Activated naive CD8-positive, alpha-beta T cell treated with anti-CD3 and anti-CD28 coated beads, Interleukin-2, amount 10 ng/mL, durations not matched to agents 7 days and 5 days (primary cell): Measurements from ENCODE around the gene PON1. TPM values are rescaled to one million over a fixed set of nuclear protein-coding genes. Genes with fewer than 3 reads are reported as not detected.

Source experiments
- ATAC-seq: fragments of 150-1000 bp; cut with Tn5 transposase; one replicate; pipeline ENCODE4 v1.10.0; 2021; ENCODE audit warnings: low read depth, moderate library complexity
- POLR2A ChIA-PET: fragments of 350-600 bp; sonication (Branson Sonifier 250); formaldehyde crosslinking; loops from one replicate; lab custom pipeline; 2021; ENCODE audit warnings: antibody characterized with exemption; lab: Charles Lee
- DNase-seq: peaks from one replicate; pipeline ENCODE4 v3.0.0; 2021
- H3K27ac Mint-ChIP-seq: one replicate; pipeline ENCODE4 v1.8.0; 2022; ENCODE audit warnings: mild to moderate bottlenecking, mixed read lengths
- H3K27me3 Mint-ChIP-seq: one replicate; pipeline ENCODE4 v1.8.0; 2022; ENCODE audit warnings: mild to moderate bottlenecking, moderate library complexity, mixed read lengths
- H3K36me3 Mint-ChIP-seq: one replicate; pipeline ENCODE4 v1.8.0; 2021; ENCODE audit warnings: mild to moderate bottlenecking, mixed read lengths
- H3K4me1 Mint-ChIP-seq: one replicate; pipeline ENCODE4 v1.8.0; 2021; ENCODE audit warnings: mixed read lengths
- H3K4me3 Mint-ChIP-seq: one replicate; pipeline ENCODE4 v1.8.0; 2022; ENCODE audit warnings: mild to moderate bottlenecking, moderate library complexity, mixed read lengths
- H3K9me3 Mint-ChIP-seq: one replicate; pipeline ENCODE4 v1.8.0; 2021; ENCODE audit warnings: mixed read lengths
- total RNA-seq, 2 experiments: library from RNA; stranded (reverse); gene quantifications; one replicate each; pipeline ENCODE4 v1.2.3, GENCODE V29; 2021

The PON1 gene
- total RNA-seq, 2 experiments from 2014 or later: not detected

DNA sequence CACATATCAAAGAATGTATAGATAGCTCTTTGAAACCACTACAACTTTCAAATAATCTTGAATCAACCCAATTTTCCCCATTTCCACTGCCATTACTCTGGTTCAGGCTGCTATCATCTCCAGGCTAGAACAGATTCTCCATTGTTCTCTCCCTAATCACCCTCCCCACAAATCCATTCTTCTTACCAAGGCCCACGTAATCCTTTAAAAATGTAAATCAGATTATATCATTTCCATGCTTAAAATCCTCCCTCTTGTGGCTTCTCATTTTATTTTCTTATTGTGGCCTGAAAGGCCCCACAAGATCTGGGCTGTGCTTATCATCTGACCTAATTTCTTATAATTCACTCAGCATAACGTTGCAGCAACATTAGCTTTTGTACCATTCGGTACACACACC, 3.0 kb upstream of the PON1 start:
- no peak overlapping the region for H3K27ac Mint-ChIP-seq
- POLR2A ChIA-PET: no interaction called here
- DNase-seq: no peak
- peaks cover 1% of the 10 kb centered on the region for H3K36me3 Mint-ChIP-seq
- H3K4me1 Mint-ChIP-seq: peaks cover 19% of the 10 kb centered on the region
- peaks cover 6% of the 10 kb centered on the region for H3K27me3 Mint-ChIP-seq
- no peak for ATAC-seq
- H3K9me3 Mint-ChIP-seq: peaks cover 7% of the 10 kb centered on the region
- H3K4me3 Mint-ChIP-seq: no peak overlapping the region

DNA sequence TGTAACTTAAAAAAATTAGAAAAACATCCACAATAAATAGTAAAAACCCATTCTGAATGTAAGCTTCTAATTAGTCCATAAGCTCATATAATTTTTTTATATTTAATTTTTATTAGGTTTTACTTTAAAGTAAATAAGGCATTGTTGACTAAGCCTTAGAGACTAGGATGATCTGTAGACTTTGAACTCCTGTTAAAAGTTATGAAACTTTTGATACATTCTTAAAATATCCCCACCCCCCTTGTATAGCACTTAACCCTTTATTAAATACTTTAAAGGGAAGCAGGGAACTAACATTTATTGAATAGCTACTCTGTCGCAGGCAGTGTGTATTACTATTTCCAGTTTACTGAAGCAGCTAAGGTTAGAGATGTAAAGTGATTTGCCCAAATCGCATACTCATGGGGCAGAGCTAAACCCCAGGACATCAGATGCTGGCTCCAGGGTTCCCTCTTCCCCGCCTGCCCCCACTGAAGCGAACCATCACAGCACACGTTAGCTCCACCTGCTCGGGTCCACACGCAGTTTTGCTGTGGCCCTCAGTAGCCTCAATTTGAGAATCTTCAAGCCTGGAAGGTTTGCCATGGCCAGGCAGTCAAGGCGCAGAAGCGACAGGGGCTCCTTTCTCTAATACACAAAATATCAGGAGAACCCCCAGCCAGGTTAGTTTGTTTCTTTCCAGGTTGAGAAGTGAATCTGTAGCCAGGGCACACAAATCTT, 762 bp downstream of the PON1 start:
- POLR2A ChIA-PET: no interaction called here
- H3K4me1 Mint-ChIP-seq: peaks cover 8% of the 10 kb centered on the region
- H3K27ac Mint-ChIP-seq: no peak overlapping the region
- no peaks in the 10 kb centered on the region for H3K36me3 Mint-ChIP-seq
- no peak for DNase-seq
- no peak for ATAC-seq
- H3K27me3 Mint-ChIP-seq: peaks cover 6% of the 10 kb centered on the region
- H3K9me3 Mint-ChIP-seq: peaks cover 7% of the 10 kb centered on the region
- no peak overlapping the region for H3K4me3 Mint-ChIP-seq

DNA sequence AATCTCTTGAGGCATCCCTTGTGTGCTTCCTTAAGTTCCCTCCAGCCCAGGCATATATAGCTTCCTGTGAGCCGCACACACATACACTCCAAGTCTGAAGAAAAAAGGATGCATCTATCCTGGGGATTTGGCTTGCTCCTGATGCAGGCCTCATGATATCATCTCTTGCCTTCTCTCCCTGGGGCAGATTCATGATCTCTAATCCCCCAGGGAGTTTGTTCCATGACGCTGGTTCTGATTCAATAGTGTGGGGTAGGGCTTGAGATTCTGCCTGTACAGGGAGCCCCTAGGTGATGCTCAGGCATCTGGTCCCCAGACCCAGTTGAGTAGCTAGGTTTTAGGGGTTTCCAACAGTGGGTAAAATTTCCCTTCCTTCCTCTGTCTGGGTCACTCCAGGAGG, 1.5 kb downstream of the PON1 start:
- H3K4me1 Mint-ChIP-seq: peaks cover 8% of the 10 kb centered on the region
- DNase-seq (no peak), ATAC-seq (no peak)
- peaks cover 6% of the 10 kb centered on the region for H3K27me3 Mint-ChIP-seq
- no peaks in the 10 kb centered on the region for H3K36me3 Mint-ChIP-seq
- no peak overlapping the region for H3K4me3 Mint-ChIP-seq
- peaks cover 7% of the 10 kb centered on the region for H3K9me3 Mint-ChIP-seq
- H3K27ac Mint-ChIP-seq: no peak overlapping the region
- POLR2A ChIA-PET: no interaction called here

DNA sequence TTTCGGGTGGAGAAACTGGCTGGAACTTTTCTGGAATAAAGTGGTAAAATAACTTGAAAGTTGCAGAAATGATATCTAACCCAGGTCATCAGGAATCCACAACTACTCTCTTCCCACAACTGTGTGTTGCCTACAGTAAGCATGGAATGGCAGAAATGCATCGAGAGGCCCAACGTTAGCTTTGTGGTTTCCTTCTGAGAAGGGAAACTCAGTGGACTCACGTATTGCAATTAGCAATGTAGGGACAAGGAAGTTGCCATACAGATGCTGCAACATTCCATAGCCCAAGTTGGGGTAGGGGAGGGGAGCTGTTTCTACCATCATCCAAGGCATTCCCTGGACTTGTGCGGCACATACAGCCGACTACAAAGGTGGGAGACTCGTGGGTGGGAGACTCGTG, 1.9 kb downstream of the PON1 start:
- ATAC-seq: no peak
- Mint-ChIP-seq H3K27ac (no peak overlapping the region), H3K4me1 (peaks cover 8% of the 10 kb centered on the region), H3K4me3 (no peak overlapping the region), H3K27me3 (peaks cover 6% of the 10 kb centered on the region), H3K36me3 (no peaks in the 10 kb centered on the region), H3K9me3 (peaks cover 4% of the 10 kb centered on the region)
- POLR2A ChIA-PET: no interaction called here
- DNase-seq: no peak

DNA sequence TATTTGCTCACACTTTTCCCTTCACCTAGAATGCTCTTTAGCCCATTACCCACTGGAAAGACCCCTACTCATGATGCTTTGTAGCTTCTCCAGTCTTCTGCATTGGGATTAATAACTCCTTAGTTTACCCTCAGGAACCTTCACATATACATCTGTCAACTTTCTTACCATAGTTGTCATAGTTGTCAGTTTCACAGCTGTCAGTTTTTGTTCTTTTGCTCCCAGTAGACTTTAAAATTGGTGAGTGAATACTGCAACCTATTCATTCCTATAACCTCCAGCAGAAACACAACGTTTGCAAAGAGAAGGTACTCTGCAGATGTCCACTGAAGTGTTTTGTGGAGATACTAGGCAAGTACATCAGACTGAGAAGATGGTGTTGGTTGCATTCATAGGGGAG, 2.6 kb downstream of the PON1 start:
- H3K4me1 Mint-ChIP-seq: peaks cover 8% of the 10 kb centered on the region
- no peaks in the 10 kb centered on the region for H3K36me3 Mint-ChIP-seq
- POLR2A ChIA-PET: no interaction called here
- no peak overlapping the region for H3K27ac Mint-ChIP-seq
- no peak for DNase-seq
- ATAC-seq: no peak
- no peak overlapping the region for H3K4me3 Mint-ChIP-seq
- peaks cover 4% of the 10 kb centered on the region for H3K9me3 Mint-ChIP-seq
- H3K27me3 Mint-ChIP-seq: peaks cover 6% of the 10 kb centered on the region

DNA sequence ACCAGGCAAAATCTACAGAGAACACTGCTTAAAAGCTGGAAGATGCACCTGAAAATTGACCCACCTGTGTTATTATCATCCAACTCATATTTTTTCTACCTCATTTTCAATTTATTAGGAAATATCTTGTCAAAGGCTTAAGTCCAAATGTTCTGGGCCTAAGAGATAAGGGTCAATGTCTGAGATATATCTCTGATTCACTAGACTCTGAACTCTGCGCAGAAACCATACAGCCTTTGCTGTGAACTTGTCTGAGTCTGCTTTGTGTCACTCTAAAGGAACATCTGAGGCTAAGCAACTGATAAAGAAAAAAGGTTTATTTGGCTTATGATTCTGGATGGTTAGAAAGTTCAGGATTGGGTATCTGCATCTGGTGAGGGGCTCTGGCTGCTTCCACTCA, 3.7 kb downstream of the PON1 start:
- Mint-ChIP-seq H3K4me3 (no peak overlapping the region), H3K36me3 (no peaks in the 10 kb centered on the region), H3K27me3 (peaks cover 6% of the 10 kb centered on the region), H3K9me3 (no peaks in the 10 kb centered on the region), H3K27ac (no peak overlapping the region), H3K4me1 (peaks cover 8% of the 10 kb centered on the region)
- ATAC-seq (no peak), DNase-seq (no peak)
- POLR2A ChIA-PET: no interaction called here

DNA sequence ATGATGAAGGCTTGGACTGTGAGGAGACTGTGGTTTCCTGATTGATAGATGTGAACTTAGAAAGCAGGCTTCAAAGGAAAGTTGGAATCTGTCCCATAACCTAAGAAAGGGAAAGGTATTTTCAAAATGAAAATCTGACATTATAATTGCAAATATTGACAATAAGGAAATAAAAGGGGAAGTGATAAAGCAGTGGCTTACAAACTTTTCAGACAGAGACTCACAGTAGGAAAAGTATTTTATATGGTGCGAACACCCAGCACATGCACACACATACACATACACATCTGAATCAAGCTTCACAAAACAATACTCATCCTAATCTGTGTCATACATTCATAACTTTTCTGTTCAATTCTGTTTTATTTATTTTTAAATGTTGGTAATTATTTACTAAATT, 4.8 kb downstream of the PON1 start:
- H3K27me3 Mint-ChIP-seq: no peaks in the 10 kb centered on the region
- ATAC-seq: no peak
- H3K36me3 Mint-ChIP-seq: no peaks in the 10 kb centered on the region
- no peak overlapping the region for H3K27ac Mint-ChIP-seq
- H3K4me3 Mint-ChIP-seq: no peak overlapping the region
- DNase-seq: no peak
- peaks cover 3% of the 10 kb centered on the region for H3K4me1 Mint-ChIP-seq
- POLR2A ChIA-PET: no interaction called here
- H3K9me3 Mint-ChIP-seq: no peaks in the 10 kb centered on the region

DNA sequence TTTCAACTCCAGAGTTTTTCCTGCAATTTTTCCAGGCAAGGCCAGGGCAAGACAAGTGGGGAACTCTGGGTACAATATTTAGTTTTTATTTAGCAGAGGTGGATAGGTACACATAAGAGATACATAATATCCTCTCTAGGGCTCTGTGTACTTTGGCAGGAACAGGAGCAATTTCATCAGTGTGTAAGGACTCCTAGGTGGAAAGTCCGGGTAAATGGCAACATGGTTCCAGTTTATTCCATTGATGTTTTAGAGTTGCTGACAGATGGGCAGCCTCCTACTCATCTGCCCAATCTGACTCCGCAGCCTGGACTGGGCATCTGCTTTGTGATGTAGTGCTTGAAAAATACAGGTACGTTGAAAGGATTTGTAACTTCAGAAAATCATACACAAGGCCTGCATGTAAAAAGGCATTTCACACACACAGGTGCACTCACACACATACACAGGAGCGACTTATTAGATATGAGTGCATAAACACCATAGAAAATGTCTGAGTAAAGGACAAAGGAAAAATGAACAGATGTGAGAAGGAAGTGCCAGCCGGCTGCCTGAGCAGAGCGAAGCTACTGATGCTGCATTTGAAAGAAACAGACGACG, 5.7 kb downstream of the PON1 start:
- ATAC-seq (no peak), DNase-seq (no peak)
- Mint-ChIP-seq H3K27me3 (no peaks in the 10 kb centered on the region), H3K4me3 (no peak overlapping the region), H3K4me1 (no peaks in the 10 kb centered on the region), H3K36me3 (no peaks in the 10 kb centered on the region), H3K9me3 (no peaks in the 10 kb centered on the region), H3K27ac (no peak overlapping the region)
- POLR2A ChIA-PET: no interaction called here

DNA sequence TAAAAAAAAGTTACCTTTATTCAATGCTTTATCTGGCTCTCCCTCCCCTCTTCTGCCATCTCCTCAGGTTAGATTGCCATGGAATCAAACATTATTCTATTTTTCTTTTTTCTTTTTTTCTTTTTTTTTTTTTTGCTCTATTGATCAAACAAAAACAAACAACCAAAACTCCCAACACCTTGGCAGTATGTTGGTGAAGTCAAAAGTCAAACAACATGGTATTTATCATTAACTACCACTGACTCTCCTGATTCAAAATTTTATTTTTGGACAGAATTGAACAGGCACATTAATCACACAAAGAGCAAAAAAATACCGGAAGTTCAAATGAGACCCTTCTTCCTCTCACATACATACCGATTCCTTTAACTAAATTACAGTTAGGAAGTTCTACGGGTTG, 6.4 kb downstream of the PON1 start:
- DNase-seq: no peak
- ATAC-seq: no peak
- no peaks in the 10 kb centered on the region for H3K9me3 Mint-ChIP-seq
- no peaks in the 10 kb centered on the region for H3K36me3 Mint-ChIP-seq
- no peak overlapping the region for H3K4me3 Mint-ChIP-seq
- no peaks in the 10 kb centered on the region for H3K27me3 Mint-ChIP-seq
- H3K4me1 Mint-ChIP-seq: no peaks in the 10 kb centered on the region
- no peak overlapping the region for H3K27ac Mint-ChIP-seq
- POLR2A ChIA-PET: no interaction called here

DNA sequence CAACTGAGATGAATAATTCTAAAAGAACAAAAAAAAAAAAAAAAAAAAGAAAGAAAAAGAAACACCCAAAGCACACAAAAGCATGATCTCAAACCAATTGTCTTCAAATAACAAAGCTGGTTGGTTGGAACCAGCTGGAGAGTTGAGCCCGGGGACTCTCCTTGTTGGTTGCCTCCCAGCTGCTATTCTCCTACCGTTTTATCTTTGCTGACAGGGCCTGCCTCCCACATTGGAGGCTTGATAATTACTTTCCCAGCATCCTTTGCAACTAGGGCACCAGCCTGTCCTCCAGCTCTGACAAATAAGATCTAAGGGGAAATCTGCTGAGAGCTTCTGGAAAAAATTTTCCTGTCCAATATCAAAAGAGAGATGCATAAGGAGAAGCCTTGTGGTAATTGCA, 6.8 kb downstream of the PON1 start:
- Mint-ChIP-seq H3K4me3 (no peak overlapping the region), H3K27ac (no peak overlapping the region), H3K27me3 (no peaks in the 10 kb centered on the region), H3K9me3 (no peaks in the 10 kb centered on the region), H3K4me1 (no peaks in the 10 kb centered on the region), H3K36me3 (no peaks in the 10 kb centered on the region)
- POLR2A ChIA-PET: no interaction called here
- no peak for DNase-seq
- ATAC-seq: no peak

DNA sequence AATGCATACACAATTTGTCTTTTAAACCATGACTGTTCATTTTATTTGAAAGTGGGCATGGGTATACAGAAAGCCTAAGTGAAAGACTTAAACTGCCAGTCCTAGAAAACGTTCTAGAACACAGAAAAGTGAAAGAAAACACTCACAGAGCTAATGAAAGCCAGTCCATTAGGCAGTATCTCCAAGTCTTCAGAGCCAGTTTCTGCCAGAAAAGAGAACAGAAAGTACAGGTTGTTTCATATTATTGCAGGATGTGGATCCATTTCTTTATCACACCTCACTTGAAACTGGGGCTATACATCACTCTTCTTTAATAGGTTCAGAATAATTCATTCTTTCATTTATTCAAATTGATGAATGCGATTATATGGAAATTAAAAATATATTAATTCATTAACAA, 7.7 kb downstream of the PON1 start:
- ATAC-seq (no peak), DNase-seq (no peak)
- H3K4me3 Mint-ChIP-seq: no peak overlapping the region
- H3K27ac Mint-ChIP-seq: no peak overlapping the region
- H3K9me3 Mint-ChIP-seq: no peaks in the 10 kb centered on the region
- no peaks in the 10 kb centered on the region for H3K4me1 Mint-ChIP-seq
- H3K36me3 Mint-ChIP-seq: no peaks in the 10 kb centered on the region
- POLR2A ChIA-PET: no interaction called here
- H3K27me3 Mint-ChIP-seq: no peaks in the 10 kb centered on the region

DNA sequence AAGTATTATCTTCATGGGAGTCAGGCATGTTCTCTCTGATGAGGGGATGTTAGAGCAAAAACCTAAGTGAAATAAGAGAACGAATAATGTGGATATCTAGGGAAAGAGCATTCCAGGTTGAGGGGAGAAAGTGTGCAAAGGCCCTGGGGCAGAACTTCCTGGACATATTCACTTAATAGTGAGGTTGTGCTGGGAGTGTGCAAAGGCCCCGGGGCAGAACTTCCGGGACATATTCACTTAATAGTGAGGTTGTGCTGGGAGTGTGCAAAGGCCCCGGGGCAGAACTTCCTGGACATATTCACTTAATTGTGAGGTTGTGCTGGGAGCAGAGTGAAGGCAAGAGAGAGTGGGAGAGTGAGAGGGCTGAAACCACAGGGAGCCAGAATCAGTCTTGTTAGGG, 11.8 kb downstream of the PON1 start:
- Mint-ChIP-seq H3K36me3 (no peaks in the 10 kb centered on the region), H3K27ac (no peak overlapping the region), H3K27me3 (peaks cover 6% of the 10 kb centered on the region), H3K9me3 (no peaks in the 10 kb centered on the region), H3K4me3 (no peak overlapping the region), H3K4me1 (no peaks in the 10 kb centered on the region)
- POLR2A ChIA-PET: no interaction called here
- DNase-seq (no peak), ATAC-seq (no peak)

DNA sequence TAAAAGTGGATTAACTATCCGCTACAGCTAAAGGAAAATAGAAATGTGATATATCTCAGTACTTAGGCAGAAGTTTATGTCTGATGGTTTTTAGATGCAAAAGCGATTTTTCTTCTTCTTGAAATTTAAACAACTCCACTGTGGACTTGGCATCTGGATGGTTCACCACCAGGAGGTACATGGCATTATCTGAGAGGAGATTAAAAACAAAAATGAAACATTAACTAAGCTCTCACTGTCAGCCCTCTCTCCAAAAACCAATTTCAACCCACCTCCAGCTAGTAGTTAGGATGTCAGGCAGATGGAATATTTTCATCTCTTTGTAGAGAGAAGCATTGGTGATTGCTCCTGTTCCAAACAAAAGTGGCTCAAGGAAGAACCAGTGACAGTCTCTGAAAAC, 12.9 kb downstream of the PON1 start:
- no peaks in the 10 kb centered on the region for H3K36me3 Mint-ChIP-seq
- H3K4me1 Mint-ChIP-seq: no peaks in the 10 kb centered on the region
- no peak overlapping the region for H3K27ac Mint-ChIP-seq
- H3K9me3 Mint-ChIP-seq: no peaks in the 10 kb centered on the region
- POLR2A ChIA-PET: no interaction called here
- H3K4me3 Mint-ChIP-seq: no peak overlapping the region
- peaks cover 6% of the 10 kb centered on the region for H3K27me3 Mint-ChIP-seq
- ATAC-seq (no peak), DNase-seq (no peak)

DNA sequence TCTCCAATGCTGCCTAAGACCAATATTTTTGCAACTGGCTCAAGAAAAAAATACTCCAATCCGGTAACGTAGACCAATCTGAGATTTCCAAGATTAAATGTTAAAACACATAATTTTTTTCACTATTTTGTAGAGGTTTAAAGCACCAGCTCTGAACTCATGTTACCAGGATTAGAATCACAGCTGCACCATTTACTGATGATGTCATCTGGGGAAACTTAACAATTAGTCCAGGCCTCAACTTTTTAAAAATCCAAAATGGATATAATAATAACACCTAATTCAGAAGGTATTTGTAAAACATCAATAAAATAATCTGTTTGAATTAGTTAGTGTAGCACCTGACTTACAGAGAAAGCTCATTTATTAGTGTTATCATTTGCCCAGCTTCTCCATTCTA, 14.4 kb downstream of the PON1 start:
- no peaks in the 10 kb centered on the region for H3K9me3 Mint-ChIP-seq
- ATAC-seq: no peak
- POLR2A ChIA-PET: no interaction called here

More for the DNA sequence above, 14.4 kb downstream of the PON1 start:
- Mint-ChIP-seq H3K27me3 (peaks cover 6% of the 10 kb centered on the region), H3K36me3 (no peaks in the 10 kb centered on the region), H3K4me3 (no peak overlapping the region), H3K27ac (no peak overlapping the region), H3K4me1 (no peaks in the 10 kb centered on the region)
- DNase-seq: no peak
